Cardiac muscle cell (in vitro differentiated cells and primary cell): ENCODE results near the gene HEY2. TPM values are rescaled to one million over a fixed set of nuclear protein-coding genes. Genes with fewer than 3 reads are reported as not detected.
A peak's percentile ranks its signal among the peaks of the same experiment; 100 is the strongest.
"Not testable (repeated sequence)": the region's sequence is repeated elsewhere in the genome, so short reads cannot be mapped to it uniquely, and the experiment has no call there.

Experiments
- DNase-seq, 2 donors: peaks; one replicate each; pipeline versions ENCODE4 v3.0.0 to v3.0.0-alpha.2; 2010 to 2017; ENCODE audit warnings: low read depth in 1 of 2, low spot score in 1 of 2
- H3K27ac ChIP-seq: fragments of 200-600 bp; sonication (generic); 2 replicates; pipeline ENCODE4 v1.5.1; 2016
- H3K27me3 ChIP-seq: fragments of 200-600 bp; sonication (generic); 2 replicates; pipeline ENCODE4 v1.6.0; 2016; ENCODE audit warnings: control low read depth
- H3K36me3 ChIP-seq: fragments of 200-600 bp; sonication (generic); 2 replicates; pipeline ENCODE4 v1.5.1; 2016; ENCODE audit warnings: control low read depth
- H3K4me1 ChIP-seq: fragments of 200-600 bp; sonication (generic); 2 replicates; pipeline ENCODE4 v1.8.1; 2017; ENCODE audit warnings: low read depth, mild to moderate bottlenecking, mixed run types
- H3K4me3 ChIP-seq: fragments of 200-600 bp; sonication (generic); 2 replicates; pipeline ENCODE4 v1.5.1; 2016; ENCODE audit warnings: mild to moderate bottlenecking
- H3K9me3 ChIP-seq: fragments of 200-600 bp; sonication (generic); 2 replicates; pipeline ENCODE4 v1.5.1; 2017; ENCODE audit warnings: low read depth, mild to moderate bottlenecking, control low read depth
- CTCF ChIP-seq: IDR thresholded peaks from 2 replicates; pipeline ENCODE4 v1.5.1; 2012; ENCODE audit warnings: low read depth, mild to moderate bottlenecking, low read length
- polyA plus RNA-seq: library from polyadenylated mRNA; unstranded; fragments of >200 nt; fragmentation: Nextera tagmentation; extraction: Ambion mirVana; gene quantifications from 2 replicates; pipeline ENCODE4 v1.2.1, GENCODE V29; 2016
- total RNA-seq: library from RNA; depleted of rRNA; stranded (reverse); fragments of >200 nt; gene quantifications from 2 replicates; pipeline ENCODE4 v1.2.3, GENCODE V29; 2016

The HEY2 gene
- total and polyA plus RNA-seq, 2 experiments from 2014 or later = 54.1 to 73.8 TPM

- peak in 1 of 2 donors; percentile 61 for DNase-seq
- Histone ChIP-seq H3K4me3 (no peak overlapping the region), H3K27me3 (no peaks in the 10 kb centered on the region), H3K4me1 (no peaks in the 10 kb centered on the region), H3K9me3 (no peaks in the 10 kb centered on the region), H3K36me3 (no peaks in the 10 kb centered on the region), H3K27ac (no peak overlapping the region)
- TF ChIP-seq CTCF = no peak
Measured at GRCh38 chr6:125802943-125803377, 53.5 kb downstream of the HEY2 start.

- Histone ChIP-seq H3K27ac (no peak overlapping the region), H3K4me1 (no peaks in the 10 kb centered on the region), H3K36me3 (no peaks in the 10 kb centered on the region), H3K9me3 (no peaks in the 10 kb centered on the region), H3K4me3 (no peak overlapping the region), H3K27me3 (no peaks in the 10 kb centered on the region)
- DNase-seq = no peak
- TF ChIP-seq CTCF = no peak
Measured at GRCh38 chr6:125804264-125804663, 54.8 kb downstream of the HEY2 start.

- H3K36me3 ChIP-seq, H3K27me3 ChIP-seq, H3K9me3 ChIP-seq, H3K4me3 ChIP-seq, DNase-seq, H3K4me1 ChIP-seq, H3K27ac ChIP-seq: not testable (repeated sequence)
Measured at GRCh38 chr6:125804866-125805425, 55.5 kb downstream of the HEY2 start.

GRCh38 chr6:125806813-125807212 lies 57.4 kb downstream of the HEY2 start:
- no peak overlapping the region for H3K27ac ChIP-seq
- H3K9me3 ChIP-seq = no peaks in the 10 kb centered on the region
- no peaks in the 10 kb centered on the region for H3K27me3 ChIP-seq
- H3K4me3 ChIP-seq = no peak overlapping the region
- no peak for DNase-seq
- no peaks in the 10 kb centered on the region for H3K4me1 ChIP-seq
- no peaks in the 10 kb centered on the region for H3K36me3 ChIP-seq
- TF ChIP-seq CTCF = no peak

GRCh38 chr6:125807293-125807692 lies 57.9 kb downstream of the HEY2 start:
- Histone ChIP-seq H3K27ac (no peak overlapping the region), H3K4me3 (no peak overlapping the region), H3K27me3 (no peaks in the 10 kb centered on the region), H3K9me3 (no peaks in the 10 kb centered on the region), H3K36me3 (no peaks in the 10 kb centered on the region), H3K4me1 (no peaks in the 10 kb centered on the region)
- DNase-seq = no peak
- no peak for TF ChIP-seq CTCF

- H3K36me3 ChIP-seq = no peaks in the 10 kb centered on the region
- H3K4me1 ChIP-seq = no peaks in the 10 kb centered on the region
- DNase-seq = no peak
- no peak for TF ChIP-seq CTCF
- no peak overlapping the region for H3K4me3 ChIP-seq
- no peak overlapping the region for H3K27ac ChIP-seq
- no peaks in the 10 kb centered on the region for H3K27me3 ChIP-seq
- no peaks in the 10 kb centered on the region for H3K9me3 ChIP-seq
Measured at GRCh38 chr6:125808060-125808459, 58.6 kb downstream of the HEY2 start.
